Mesothelial cell of epicardium (in vitro differentiated cells): ENCODE measurements around the gene CHTF18. TPM values are rescaled to one million over a fixed set of nuclear protein-coding genes. Genes with fewer than 3 reads are reported as not detected.

ENCODE experiments used
- DNase-seq, 2 experiments: peaks; one replicate each; pipeline ENCODE4 v3.0.0; 2021; ENCODE audit warnings: low spot score in 2 of 2; ENCODE audit not compliant: unreplicated experiment in 2 of 2
- H3K27ac Mint-ChIP-seq: 2 replicates; pipeline ENCODE4 v1.8.0; 2021; ENCODE audit warnings: mixed read lengths
- H3K27me3 Mint-ChIP-seq: 2 replicates; pipeline ENCODE4 v1.8.0; 2021; ENCODE audit warnings: low read depth, mixed read lengths
- H3K36me3 Mint-ChIP-seq: 2 replicates; pipeline ENCODE4 v1.8.0; 2021; ENCODE audit warnings: mixed read lengths
- H3K4me1 Mint-ChIP-seq: 2 replicates; pipeline ENCODE4 v1.8.0; 2021; ENCODE audit warnings: mixed read lengths
- H3K4me3 Mint-ChIP-seq: 2 replicates; pipeline ENCODE4 v1.8.0; 2021; ENCODE audit warnings: mild to moderate bottlenecking, moderate library complexity, mixed read lengths
- H3K9me3 Mint-ChIP-seq: 2 replicates; pipeline ENCODE4 v1.8.0; 2021; ENCODE audit warnings: mixed read lengths
- total RNA-seq: library from RNA; stranded (reverse); gene quantifications from 3 replicates; pipeline ENCODE4 v1.2.1, GENCODE V29; 2021
- TF ChIP-seq, protein P1 (sequence below): fragments of 200-600 bp; sonication (generic); IDR thresholded peaks from one replicate; pipeline ENCODE4 v1.5.0; 2021; ENCODE audit warnings: antibody characterized with exemption; ENCODE audit not compliant: unreplicated experiment

Gene CHTF18
- total RNA-seq, 1 donor from 2014 or later, result 89.2 TPM

DNA sequence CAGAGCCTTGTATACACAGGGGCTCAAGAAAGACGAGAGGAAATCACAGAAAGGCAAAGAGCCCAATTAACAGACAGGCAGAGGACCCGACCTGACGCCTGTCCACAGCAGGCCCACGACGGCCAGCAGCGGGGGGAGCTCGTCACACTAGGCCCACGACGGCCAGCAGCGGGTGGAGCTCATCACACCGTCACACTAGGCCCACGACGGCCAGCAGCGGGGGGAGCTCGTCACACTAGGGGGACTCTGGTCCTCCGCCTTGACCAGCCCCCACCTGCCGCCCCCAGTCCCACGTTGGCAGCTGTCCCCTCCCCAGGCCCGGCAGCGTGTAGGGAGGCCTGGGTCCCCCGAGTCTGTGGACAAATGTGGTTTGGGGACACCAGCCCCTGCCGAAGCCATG lies 35.8 kb downstream of the CHTF18 start:
- H3K4me1 Mint-ChIP-seq, result peaks cover 7% of the 10 kb centered on the region
- H3K27ac Mint-ChIP-seq, result no peak overlapping the region
- TF ChIP-seq, protein P1, sequence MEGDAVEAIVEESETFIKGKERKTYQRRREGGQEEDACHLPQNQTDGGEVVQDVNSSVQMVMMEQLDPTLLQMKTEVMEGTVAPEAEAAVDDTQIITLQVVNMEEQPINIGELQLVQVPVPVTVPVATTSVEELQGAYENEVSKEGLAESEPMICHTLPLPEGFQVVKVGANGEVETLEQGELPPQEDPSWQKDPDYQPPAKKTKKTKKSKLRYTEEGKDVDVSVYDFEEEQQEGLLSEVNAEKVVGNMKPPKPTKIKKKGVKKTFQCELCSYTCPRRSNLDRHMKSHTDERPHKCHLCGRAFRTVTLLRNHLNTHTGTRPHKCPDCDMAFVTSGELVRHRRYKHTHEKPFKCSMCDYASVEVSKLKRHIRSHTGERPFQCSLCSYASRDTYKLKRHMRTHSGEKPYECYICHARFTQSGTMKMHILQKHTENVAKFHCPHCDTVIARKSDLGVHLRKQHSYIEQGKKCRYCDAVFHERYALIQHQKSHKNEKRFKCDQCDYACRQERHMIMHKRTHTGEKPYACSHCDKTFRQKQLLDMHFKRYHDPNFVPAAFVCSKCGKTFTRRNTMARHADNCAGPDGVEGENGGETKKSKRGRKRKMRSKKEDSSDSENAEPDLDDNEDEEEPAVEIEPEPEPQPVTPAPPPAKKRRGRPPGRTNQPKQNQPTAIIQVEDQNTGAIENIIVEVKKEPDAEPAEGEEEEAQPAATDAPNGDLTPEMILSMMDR, result no peak
- no peak overlapping the region for H3K4me3 Mint-ChIP-seq
- no peaks in the 10 kb centered on the region for H3K9me3 Mint-ChIP-seq
- no peaks in the 10 kb centered on the region for H3K36me3 Mint-ChIP-seq
- H3K27me3 Mint-ChIP-seq, result peaks cover 19% of the 10 kb centered on the region
- no peak for DNase-seq

DNA sequence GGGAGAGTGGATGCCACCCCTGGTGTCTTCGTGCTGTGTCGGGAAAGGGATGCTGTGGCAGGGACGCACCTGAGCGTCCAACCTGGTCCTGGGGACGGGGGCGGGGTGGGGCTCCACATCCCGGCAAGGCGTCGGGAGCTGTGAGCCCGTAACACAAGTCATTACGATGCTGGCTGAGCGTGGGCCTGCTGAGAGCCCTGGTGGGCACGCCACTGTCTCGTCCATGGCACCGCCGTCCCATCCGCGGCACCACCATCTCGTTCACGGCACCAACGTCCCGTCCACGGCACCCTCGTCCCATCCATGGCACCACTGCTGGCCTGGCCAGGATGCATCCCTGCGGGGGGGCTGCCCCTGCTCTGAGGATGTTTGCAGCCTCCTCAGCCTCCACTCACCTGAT lies 36.2 kb downstream of the CHTF18 start:
- DNase-seq, result no peak
- peaks cover 7% of the 10 kb centered on the region for H3K4me1 Mint-ChIP-seq
- no peak overlapping the region for H3K4me3 Mint-ChIP-seq
- TF ChIP-seq, protein P1, result no peak
- H3K27me3 Mint-ChIP-seq, result peaks cover 19% of the 10 kb centered on the region
- no peaks in the 10 kb centered on the region for H3K36me3 Mint-ChIP-seq
- no peak overlapping the region for H3K27ac Mint-ChIP-seq
- H3K9me3 Mint-ChIP-seq, result no peaks in the 10 kb centered on the region

DNA sequence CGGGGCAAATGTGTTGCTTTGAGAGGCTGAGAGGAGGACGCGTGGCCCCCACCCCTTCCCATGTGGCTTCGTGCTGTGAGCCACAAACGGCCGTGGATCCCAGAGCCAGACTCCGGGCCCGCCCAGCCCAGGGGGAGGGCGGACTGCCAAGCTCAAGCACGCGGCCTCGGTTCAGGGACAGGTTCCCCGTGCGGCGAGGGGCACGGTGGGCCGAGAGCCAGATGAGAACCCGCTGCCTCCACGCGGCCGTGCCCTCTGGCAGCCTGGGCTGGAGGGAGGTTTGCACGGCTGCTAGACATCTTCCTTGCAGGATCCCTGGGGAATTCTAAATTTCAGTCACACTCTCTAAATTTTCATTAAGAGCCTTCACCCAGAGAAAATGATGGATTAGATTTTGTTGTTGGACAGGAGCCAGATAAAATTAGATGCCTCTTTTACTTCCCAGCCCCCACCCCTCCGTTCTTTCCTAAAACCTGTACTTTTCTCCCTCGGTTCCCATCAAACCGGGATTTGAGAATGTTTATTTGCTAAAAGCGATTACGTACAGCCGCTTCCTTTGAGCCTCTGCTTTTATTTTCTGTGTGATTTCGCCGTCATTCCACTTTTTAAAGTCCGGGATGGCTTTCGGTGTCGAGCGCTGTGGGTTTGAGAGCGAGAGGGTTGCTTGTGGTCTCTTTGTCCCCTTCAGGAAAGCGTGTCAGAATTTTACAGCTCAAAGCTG lies 37.1 kb downstream of the CHTF18 start:
- peak overlapping the region; percentile 53 for H3K27ac Mint-ChIP-seq
- no peaks in the 10 kb centered on the region for H3K9me3 Mint-ChIP-seq
- H3K36me3 Mint-ChIP-seq, result no peaks in the 10 kb centered on the region
- peaks cover 7% of the 10 kb centered on the region for H3K4me1 Mint-ChIP-seq
- DNase-seq, result peak in 1 of 2 experiments; percentile 22
- peak overlapping the region; percentile 30 for H3K4me3 Mint-ChIP-seq
- H3K27me3 Mint-ChIP-seq, result peaks cover 16% of the 10 kb centered on the region
- TF ChIP-seq, protein P1, result no peak

DNA sequence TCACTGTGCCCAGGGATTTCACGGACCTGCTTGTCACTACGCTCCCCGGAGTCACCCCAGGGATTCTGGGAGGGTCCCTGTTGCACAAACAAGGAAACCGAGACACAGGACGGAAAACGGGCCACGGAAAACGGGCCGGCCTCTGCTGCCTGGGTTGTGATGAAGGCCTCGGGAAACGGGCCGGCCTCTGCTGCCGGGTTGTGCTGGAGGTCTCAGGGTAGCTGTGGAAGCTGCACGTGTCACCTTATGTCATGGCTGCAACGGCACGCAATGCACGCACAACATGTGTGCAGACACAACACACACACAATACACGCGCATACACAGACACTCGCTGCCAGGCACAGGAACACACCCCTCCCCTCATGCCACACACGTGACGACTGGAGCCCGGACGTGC lies 39.1 kb downstream of the CHTF18 start:
- H3K4me1 Mint-ChIP-seq, result peaks cover 7% of the 10 kb centered on the region
- no peak for DNase-seq
- H3K36me3 Mint-ChIP-seq, result no peaks in the 10 kb centered on the region
- TF ChIP-seq, protein P1, result no peak
- no peak overlapping the region for H3K4me3 Mint-ChIP-seq
- peaks cover 7% of the 10 kb centered on the region for H3K27me3 Mint-ChIP-seq
- no peaks in the 10 kb centered on the region for H3K9me3 Mint-ChIP-seq
- H3K27ac Mint-ChIP-seq, result no peak overlapping the region

DNA sequence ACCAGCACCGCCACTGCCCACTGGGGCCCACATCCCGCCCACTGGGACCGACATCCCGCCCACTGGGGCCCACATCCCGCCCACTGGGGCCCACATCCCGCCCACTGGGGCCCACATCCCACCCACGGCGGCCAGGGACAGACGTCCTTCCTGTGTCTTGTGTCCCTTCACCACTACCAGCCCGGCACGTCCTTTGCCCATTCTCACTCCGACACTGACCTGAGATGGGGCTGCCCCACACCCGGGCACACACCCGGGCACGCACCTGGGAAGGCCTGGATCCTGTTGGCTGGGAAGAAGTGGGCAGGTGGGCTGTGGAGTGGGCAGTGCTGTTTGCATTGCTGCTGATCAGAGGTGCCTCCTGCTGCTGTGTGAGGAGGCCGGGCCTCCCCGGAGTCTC lies 40.5 kb downstream of the CHTF18 start:
- Mint-ChIP-seq H3K27ac (no peak overlapping the region), H3K4me3 (no peak overlapping the region), H3K36me3 (no peaks in the 10 kb centered on the region), H3K4me1 (peaks cover 7% of the 10 kb centered on the region), H3K9me3 (no peaks in the 10 kb centered on the region), H3K27me3 (peaks cover 4% of the 10 kb centered on the region)
- DNase-seq, result no peak
- TF ChIP-seq, protein P1, result no peak
